ENCODE measurements around the gene FAM219B. TPM values are rescaled to one million over a fixed set of nuclear protein-coding genes. Genes with fewer than 3 reads are reported as not detected.

The FAM219B gene
- total RNA-seq = 10 to 100 TPM; 50.6 to 52.7 TPM

GRCh38 chr15:74906450-74907162 lies at the start of gene FAM219B:
TSS of gene FAM219B (minus strand) at chr15:74906851. CDS start at chr15:74906800, 51 bp downstream.
- POLR2A ChIA-PET = interaction anchor here (0.6 to 2.3 kb wide), 8 partner anchors 9 to 291 kb away, joined by 3 to 12 read pairs (median 5); partner anchors contain the start of genes CLK3 and MPI

GRCh38 chr15:74955796-74956647 lies 49.4 kb upstream of the FAM219B start:
- CTCF ChIA-PET = no interaction called here

More at GRCh38 chr15:74906450-74907162, at the start of gene FAM219B:
- CTCF ChIA-PET = interaction anchor here (0.6 to 2.6 kb wide), 10 partner anchors 19 to 362 kb away, joined by 3 to 12 read pairs (median 3); partner anchors contain the start of gene SCAMP2

DNA sequence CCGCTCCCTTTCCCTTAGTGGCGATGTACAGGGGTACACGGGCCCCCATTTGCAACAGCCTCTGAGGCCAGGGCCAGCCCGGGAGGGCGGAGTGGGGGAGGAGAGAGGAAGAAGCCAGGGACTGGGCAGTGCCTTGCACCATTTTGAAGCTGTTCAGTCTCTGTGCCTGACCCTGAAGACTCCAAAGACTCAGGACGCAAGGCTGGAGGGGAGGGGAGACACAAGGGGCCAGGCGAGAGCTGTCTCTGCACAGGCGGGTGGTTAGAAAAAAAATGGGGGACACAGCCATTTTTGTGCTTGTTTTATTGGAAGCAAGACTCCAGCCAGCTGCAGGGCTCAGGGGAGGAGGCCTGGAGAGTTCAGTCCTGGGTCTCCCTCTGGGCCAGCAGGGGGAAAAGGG lies 48.4 kb upstream of the FAM219B start:
- POLR2A ChIA-PET = no interaction called here
- CTCF ChIA-PET = no interaction called here

More at GRCh38 chr15:74955796-74956647, 49.4 kb upstream of the FAM219B start:
- POLR2A ChIA-PET = interaction anchor here (0.6 to 1.8 kb wide), 3 partner anchors 18 to 247 kb away, joined by 3 to 8 read pairs (median 3); partner anchors contain the start of genes COX5A and MPI

DNA sequence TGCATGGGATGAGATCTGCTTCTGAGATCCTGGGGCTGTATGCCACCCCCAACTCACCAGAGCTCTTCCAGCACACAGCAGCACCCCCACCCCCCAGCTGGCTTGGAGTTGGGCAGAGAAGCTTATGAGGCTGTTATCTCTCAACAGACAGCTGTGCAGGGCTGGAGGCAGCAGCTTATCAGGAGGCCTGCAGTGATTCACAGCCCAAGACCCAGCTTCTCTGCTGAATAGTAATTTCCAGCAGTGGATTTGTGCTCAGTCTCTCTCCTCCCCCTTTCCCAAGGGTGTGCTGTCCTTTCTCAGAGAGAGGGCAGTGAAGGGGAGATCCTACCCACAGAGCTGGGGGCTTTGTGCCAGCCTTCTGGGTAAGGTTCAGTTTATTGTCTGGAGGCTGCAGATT lies 47.9 kb upstream of the FAM219B start:
- POLR2A ChIA-PET = interaction anchor here (0.6 kb wide), 1 partner anchor 16 kb away, joined by 3 read pairs; the partner anchor contains the start of gene COX5A
- CTCF ChIA-PET = interaction anchor here (0.6 to 0.8 kb wide), 2 partner anchors 51 to 74 kb away, joined by 3 read pairs; no protein-coding TSS in a partner anchor

DNA sequence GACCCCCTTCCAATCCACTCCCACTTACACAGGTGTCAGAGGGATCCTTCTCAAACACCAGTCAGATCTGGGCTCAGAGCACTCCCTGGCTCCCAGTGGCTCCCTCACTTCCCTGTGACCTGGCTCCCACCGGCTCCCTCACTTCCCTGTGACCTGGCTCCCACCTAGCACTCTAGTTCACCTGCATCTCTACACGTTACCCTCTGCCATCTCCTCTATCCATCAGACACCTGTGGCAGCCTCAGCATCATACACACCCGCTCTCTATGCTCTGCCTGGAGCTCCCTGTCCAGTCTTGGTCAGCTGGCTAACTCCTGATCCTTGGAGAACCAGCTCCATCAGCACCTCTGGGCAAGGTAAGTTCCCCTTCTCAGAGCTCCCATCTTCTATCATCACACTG lies 44.4 kb upstream of the FAM219B start:
- ChIA-PET CTCF (interaction anchor here (0.5 to 2.5 kb wide), 17 partner anchors 9 to 316 kb away, joined by 3 to 13 read pairs (median 5); partner anchors contain the start of genes COX5A and FAM219B), POLR2A (no interaction called here)

DNA sequence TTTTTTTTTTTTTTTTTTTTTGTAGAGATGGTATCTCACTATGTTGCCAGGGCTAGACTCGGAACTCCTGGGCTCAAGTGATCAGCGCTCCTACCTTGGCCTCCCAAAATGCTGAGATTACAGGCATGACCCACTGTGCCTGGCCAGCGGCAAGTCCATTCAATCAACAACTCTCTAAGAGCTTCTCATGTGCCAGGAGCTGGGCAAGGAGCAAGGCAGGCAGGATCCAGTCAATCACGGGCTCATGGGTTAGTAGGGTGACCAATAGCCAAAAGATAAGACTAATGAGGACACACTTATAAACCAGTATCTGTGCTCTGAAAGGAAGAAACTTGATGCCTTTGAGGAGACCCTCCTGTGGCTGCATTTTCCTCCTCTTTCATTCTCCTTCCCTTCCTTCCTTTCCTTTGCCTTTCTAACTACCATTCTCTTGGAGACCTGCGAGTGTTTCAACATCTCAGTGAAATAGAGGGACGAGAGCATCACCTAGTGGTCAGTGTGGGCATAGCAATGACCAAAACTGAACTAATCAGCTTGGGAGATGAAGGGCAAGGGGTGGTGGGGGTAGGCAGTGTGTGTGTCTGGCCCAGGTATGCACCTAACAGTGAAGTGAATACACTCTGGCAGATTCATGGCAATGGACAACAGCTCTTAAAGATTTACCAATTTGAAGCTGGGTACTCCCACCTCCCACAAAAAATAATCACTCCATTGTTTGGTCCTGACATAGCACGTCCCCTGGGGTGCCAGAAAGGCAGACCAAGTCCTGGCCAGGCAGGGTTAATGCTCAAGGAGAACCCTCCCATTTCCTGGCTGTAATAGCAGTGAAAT lies 43.6 kb upstream of the FAM219B start:
- ChIA-PET POLR2A (no interaction called here), CTCF (interaction anchor here (0.5 to 2.5 kb wide), 21 partner anchors 9 to 331 kb away, joined by 3 to 13 read pairs (median 4); partner anchors contain the start of genes COX5A and FAM219B)

GRCh38 chr15:74937590-74938371 lies 31.1 kb upstream of the FAM219B start, which contains the start of gene COX5A:
TSS of gene COX5A (minus strand) at chr15:74938073. CDS start at chr15:74938014, 59 bp downstream.
- POLR2A ChIA-PET = interaction anchor here (0.6 to 1.6 kb wide), 5 partner anchors 17 to 264 kb away, joined by 3 to 8 read pairs (median 5); partner anchors contain the start of genes C15orf39 and RPP25
- CTCF ChIA-PET = interaction anchor here (0.8 to 1.8 kb wide), 3 partner anchors 9 to 13 kb away, joined by 4 to 6 read pairs (median 5); no protein-coding TSS in a partner anchor

DNA sequence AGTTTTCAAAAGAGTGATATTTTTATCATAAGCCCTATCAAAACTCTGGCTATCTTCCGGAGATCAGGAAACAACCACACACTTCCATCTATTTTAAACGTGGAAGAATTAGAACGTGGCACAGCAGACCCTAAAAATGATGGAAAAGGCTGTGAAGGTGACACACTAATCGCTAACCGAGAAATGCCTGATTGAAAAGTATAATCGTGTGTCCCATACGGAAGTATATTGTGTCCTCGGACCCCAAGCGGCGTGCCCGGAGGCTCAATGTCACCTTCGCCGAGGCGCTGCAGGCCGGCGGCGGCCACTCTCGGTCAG lies 30.6 kb upstream of the FAM219B start:
- CTCF ChIA-PET = interaction anchor here (0.8 kb wide), 1 partner anchor 10 kb away, joined by 5 read pairs; no protein-coding TSS in a partner anchor
- POLR2A ChIA-PET = interaction anchor here (0.7 to 1.6 kb wide), 4 partner anchors 17 to 264 kb away, joined by 3 to 8 read pairs (median 4); partner anchors contain the start of genes C15orf39 and RPP25

GRCh38 chr15:74935193-74935592 lies 28.5 kb upstream of the FAM219B start:
- CTCF ChIA-PET = interaction anchor here (0.9 kb wide), 1 partner anchor 29 kb away, joined by 3 read pairs; no protein-coding TSS in a partner anchor
- POLR2A ChIA-PET = interaction anchor here (0.6 to 1.2 kb wide), 2 partner anchors 22 to 282 kb away, joined by 3 to 5 read pairs; partner anchors contain the start of gene RPP25

GRCh38 chr15:74933573-74933972 lies 26.9 kb upstream of the FAM219B start:
- CTCF ChIA-PET = interaction anchor here (1.2 to 1.4 kb wide), 2 partner anchors 10 to 32 kb away, joined by 3 to 4 read pairs; no protein-coding TSS in a partner anchor
- POLR2A ChIA-PET = interaction anchor here (0.7 kb wide), 1 partner anchor 77 kb away, joined by 3 read pairs; no protein-coding TSS in a partner anchor

DNA sequence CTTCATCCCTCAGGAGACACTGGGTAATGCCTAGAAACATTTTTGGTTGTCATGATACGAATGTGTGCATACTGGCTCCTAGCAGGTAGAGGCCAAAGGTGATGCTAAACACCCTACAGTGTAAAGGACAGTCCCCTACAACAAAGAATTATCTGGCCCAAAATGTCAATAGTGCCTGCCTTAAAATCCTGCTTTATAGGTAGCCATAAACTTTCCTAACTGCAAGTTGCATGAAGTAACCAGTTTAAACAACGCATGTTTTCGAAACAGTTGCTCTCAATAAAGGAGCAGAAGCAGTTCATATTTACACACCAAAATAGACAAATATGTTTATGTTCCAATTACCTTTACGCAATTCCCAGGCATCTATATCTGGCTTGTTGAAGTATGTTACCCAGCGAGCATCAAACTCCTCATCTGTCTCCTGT lies 22.1 kb upstream of the FAM219B start:
- CTCF ChIA-PET = interaction anchor here (0.6 kb wide), 1 partner anchor 27 kb away, joined by 3 read pairs; no protein-coding TSS in a partner anchor
- POLR2A ChIA-PET = no interaction called here

DNA sequence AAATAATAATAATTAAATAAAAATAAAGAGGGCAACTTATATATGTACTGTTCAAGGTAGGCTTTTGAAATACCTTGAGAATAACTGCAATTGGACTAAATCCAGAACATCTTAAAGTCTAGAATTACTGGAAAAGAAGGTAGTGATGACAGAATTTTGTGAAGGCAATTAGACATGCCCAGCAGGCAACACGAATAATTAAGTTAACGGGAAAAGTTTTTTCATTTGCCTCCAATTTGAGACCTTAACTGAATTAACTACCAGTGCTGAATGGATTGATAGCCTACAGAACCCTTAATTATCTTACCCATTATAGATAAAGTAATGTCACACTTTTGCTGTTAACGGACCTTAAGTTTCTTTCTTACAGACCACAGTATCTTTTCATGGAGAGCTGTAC lies 17.9 kb upstream of the FAM219B start:
- ChIA-PET CTCF (interaction anchor here (0.6 to 2.6 kb wide), 4 partner anchors 18 to 168 kb away, joined by 3 to 6 read pairs (median 3); no protein-coding TSS in a partner anchor), POLR2A (no interaction called here)

DNA sequence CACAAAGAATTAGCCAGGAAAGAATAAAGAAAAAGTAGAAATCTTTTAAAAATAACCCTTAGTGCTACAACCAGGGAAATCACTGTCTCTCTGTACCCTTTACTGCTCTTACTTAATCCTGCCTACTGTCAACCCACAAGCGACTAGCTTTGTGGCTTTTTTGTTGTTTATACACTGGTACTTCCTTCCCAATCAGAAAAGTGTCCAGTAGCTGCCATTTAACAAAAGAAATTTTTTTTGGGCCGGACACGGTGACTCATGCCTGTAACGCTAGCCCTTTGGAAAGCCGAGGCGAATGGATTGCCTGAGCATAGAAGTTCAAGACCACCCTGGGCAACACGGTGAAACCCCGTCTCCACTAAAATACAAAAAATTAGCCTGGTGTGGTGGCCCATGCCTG lies 13.8 kb upstream of the FAM219B start:
- POLR2A ChIA-PET = no interaction called here
- CTCF ChIA-PET = interaction anchor here (0.6 to 1.1 kb wide), 2 partner anchors 13 to 165 kb away, joined by 3 to 4 read pairs; no protein-coding TSS in a partner anchor

DNA sequence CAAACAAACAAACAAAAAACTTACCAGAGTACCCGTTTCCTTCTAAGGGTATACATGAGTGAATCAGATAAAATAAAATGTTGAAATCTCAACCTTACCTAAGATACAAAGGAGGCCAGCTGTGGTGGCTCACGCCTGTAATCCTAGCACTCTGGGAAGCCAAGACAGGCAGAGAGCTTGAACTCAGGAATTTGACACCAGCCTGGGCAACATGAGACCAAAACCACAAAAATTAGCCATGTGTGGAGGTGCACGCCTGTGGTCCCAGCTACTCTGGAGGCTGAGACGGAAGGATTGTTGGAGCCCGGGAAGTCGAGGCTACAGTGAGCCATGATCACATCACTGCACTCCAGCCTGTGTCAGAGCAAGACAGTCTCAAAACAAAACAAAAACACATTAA lies 11.0 kb upstream of the FAM219B start:
- CTCF ChIA-PET = interaction anchor here (1.2 kb wide), 1 partner anchor 287 kb away, joined by 3 read pairs; no protein-coding TSS in a partner anchor
- POLR2A ChIA-PET = interaction anchor here (0.7 kb wide), 2 partner anchors 11 to 719 kb away, joined by 4 to 9 read pairs; partner anchors contain the start of gene FAM219B

GRCh38 chr15:74913799-74914198 lies 7.1 kb upstream of the FAM219B start:
- POLR2A ChIA-PET = interaction anchor here (0.8 kb wide), 1 partner anchor 15 kb away, joined by 3 read pairs; no protein-coding TSS in a partner anchor
- CTCF ChIA-PET = interaction anchor here (0.9 to 4.9 kb wide), 2 partner anchors 12 to 71 kb away, joined by 3 to 27 read pairs; no protein-coding TSS in a partner anchor

DNA sequence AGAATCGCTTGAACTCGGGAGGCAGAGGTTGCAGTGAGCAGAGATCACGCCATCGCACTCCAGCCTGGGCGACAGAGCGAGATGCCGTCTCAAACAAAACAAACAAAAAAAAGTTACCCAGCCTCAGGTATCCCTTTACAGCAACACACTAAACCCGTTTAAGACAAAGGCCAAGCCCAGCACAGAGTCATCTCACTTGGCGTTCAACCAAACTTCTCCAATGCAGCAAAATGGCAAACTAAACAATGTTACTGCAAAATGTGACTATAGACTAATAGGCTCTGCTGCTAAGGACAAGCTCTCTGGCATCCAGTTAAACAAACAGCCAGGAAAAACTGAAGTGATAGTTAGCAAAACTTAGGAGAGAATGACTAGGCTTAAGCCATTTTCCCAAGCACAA lies 6.4 kb upstream of the FAM219B start:
- CTCF ChIA-PET = interaction anchor here (0.9 to 4.9 kb wide), 2 partner anchors 11 to 71 kb away, joined by 3 to 27 read pairs; no protein-coding TSS in a partner anchor

GRCh38 chr15:74908635-74909034 lies 2.0 kb upstream of the FAM219B start:
- ChIA-PET CTCF (interaction anchor here (1.1 kb wide), 1 partner anchor 12 kb away, joined by 4 read pairs; no protein-coding TSS in a partner anchor), POLR2A (no interaction called here)

More for the DNA sequence above, 6.4 kb upstream of the FAM219B start:
- POLR2A ChIA-PET = no interaction called here
